Panc1 (cell line): ENCODE results near the gene MORF4L2.

Source experiments
- CTCF ChIP-seq: fragments of 450-650 bp; IDR thresholded peaks from 2 replicates; pipeline ENCODE4 v1.5.1; 2017; ENCODE audit warnings: mild to moderate bottlenecking
- POLR2AphosphoS5 ChIP-seq: IDR thresholded peaks from 2 replicates; pipeline ENCODE4 v1.6.1; 2012; ENCODE audit warnings: mild to moderate bottlenecking, low read depth, low read length, moderate library complexity
- REST ChIP-seq, 2 experiments: IDR thresholded peaks; 2 replicates each; pipeline ENCODE4 v1.6.1; 2011 to 2012; ENCODE audit warnings: low read depth in 2 of 2, control low read depth in 1 of 2, low read length in 1 of 2, mild to moderate bottlenecking in 1 of 2, moderate library complexity in 1 of 2; ENCODE audit not compliant: insufficient read depth in 1 of 2
- TCF7L2 ChIP-seq: IDR thresholded peaks from 2 replicates; pipeline ENCODE4 v1.6.1; 2011; ENCODE audit warnings: mild to moderate bottlenecking, low read depth, low read length, inconsistent platforms

- TF ChIP-seq POLR2AphosphoS5 (no peak), CTCF (no peak), TCF7L2 (no peak), REST (IDR thresholded peaks at IDR 0.05; ENCODE audit: insufficient read depth in 1 of 2, low read depth in 2 of 2, low read length in 1 of 2) (no peak)
Measured at GRCh38 chrX:103647630-103648029, 38.9 kb downstream of the MORF4L2 start.
